GM10248 (cell line): Measurements from ENCODE around the gene GAST.
A peak's percentile ranks its signal among the peaks of the same experiment; 100 is the strongest.

Experiments used
- CTCF ChIA-PET: fragments of 300-600 bp; sonication (Branson Sonifier 250); formaldehyde crosslinking; extraction: SDS; loops from one replicate; lab custom pipeline; 2021; ENCODE audit warnings: antibody characterized with exemption; lab: Yijun Ruan, JAX
- POLR2A ChIA-PET: fragments of 350-650 bp; sonication (Branson Sonifier 250); formaldehyde crosslinking; extraction: SDS; loops from one replicate; lab custom pipeline; 2020; ENCODE audit warnings: antibody characterized with exemption; lab: Yijun Ruan, JAX
- DNase-seq: peaks from one replicate; pipeline ENCODE4 v3.0.0; 2012; ENCODE audit errors: extremely low spot score
- CTCF ChIP-seq: IDR thresholded peaks from 2 replicates; pipeline ENCODE4 v1.5.1; 2012; ENCODE audit warnings: mild to moderate bottlenecking, low read depth; ENCODE audit errors: extremely low read depth, missing control alignments, control extremely low read depth

Gene GAST

DNA sequence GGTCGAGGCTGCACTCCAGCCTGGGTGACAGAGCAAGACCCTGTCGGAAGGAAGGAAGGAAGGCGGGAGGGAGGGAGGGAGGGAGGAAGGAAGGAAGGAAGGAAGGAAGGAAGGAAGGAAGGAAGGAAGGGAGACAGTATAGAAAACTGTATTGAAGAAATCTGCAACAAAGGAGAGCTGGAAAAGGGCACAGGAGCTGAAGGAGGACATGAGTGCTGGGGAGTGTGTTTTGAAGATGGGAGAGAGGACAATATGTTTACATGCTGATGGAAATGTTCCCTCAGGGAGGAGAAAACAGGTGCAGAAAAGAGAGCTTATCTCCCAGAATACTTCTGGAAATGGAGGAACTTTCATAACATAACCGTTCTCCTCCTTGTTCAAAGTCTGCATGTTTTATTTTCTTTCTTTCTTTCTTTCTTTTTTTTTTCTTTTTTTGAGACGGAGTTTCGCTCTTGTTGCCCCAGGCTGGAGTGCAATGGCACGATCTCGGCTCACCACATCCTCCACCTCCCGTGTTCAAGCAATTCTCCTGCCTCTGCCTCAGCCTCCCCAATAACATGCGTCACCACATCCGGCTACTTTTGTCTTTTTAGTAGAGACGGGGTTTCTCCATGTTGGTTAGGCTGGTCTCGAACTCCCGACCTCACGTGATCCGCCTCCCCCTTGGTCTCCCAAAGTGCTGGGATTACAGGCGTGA lies 25.0 kb downstream of the GAST start:
- no peak for DNase-seq
- TF ChIP-seq CTCF, result no peak
- ChIA-PET POLR2A (no interaction called here), CTCF (interaction anchor here (0.6 to 4.7 kb wide), 24 partner anchors 8 to 379 kb away, joined by 3 to 53 read pairs (median 4); partner anchors contain the start of genes JUP, KLHL11, NT5C3B and P3H4)

- ChIA-PET CTCF (interaction anchor here (0.6 to 4.7 kb wide), 24 partner anchors 9 to 378 kb away, joined by 3 to 53 read pairs (median 4); partner anchors contain the start of genes JUP, KLHL11, NT5C3B and P3H4), POLR2A (no interaction called here)
- no peak for TF ChIP-seq CTCF
- DNase-seq, result no peak
Observed at GRCh38 chr17:41737680-41738023, 25.5 kb downstream of the GAST start.

DNA sequence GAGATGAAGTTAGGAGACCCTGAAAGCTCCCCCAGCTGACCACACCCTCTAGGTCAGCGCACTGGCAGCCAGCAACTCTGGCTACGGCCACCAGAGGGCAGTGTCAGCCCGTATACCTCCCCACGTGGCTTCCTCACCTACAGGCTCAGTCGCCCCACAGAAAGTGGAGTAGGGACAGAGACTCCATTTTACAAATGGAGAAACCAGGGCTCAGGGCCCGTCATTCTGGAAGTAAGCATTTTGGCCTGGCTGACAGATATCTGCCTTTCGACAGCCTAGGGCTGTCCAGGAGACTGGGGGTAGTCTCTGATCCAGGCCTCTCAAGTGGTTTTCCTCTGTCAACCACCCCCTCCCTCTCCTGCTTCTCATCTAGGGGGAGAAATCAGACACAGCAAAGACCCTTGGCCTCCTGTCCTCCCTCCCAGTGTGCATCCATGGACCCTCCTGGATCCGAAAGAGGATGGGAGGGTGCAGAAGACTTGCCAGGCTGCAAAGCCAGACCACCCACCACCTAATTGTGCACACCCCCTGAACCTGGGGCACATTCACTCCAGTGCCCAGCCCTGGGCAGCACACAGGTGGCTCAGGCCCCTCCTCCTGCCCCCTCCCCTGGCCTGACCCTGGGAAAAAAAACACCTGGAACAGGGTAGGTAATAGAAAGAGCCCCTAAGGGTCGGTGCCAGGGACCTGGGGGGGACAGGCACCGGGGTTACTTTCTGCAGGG lies 26.1 kb downstream of the GAST start:
- peak; percentile 99 for TF ChIP-seq CTCF
- peak; percentile 93 for DNase-seq
- CTCF ChIA-PET, result interaction anchor here (0.6 to 4.7 kb wide), 22 partner anchors 9 to 378 kb away, joined by 3 to 53 read pairs (median 4); partner anchors contain the start of genes JUP, NT5C3B and P3H4
- POLR2A ChIA-PET, result no interaction called here

- ChIA-PET POLR2A (no interaction called here), CTCF (no interaction called here)
- no peak for DNase-seq
- TF ChIP-seq CTCF, result no peak
Observed at GRCh38 chr17:41738801-41739112, 26.6 kb downstream of the GAST start.

- DNase-seq, result no peak
- no peak for TF ChIP-seq CTCF
- ChIA-PET POLR2A (no interaction called here), CTCF (interaction anchor here (1.3 to 2.9 kb wide), 2 partner anchors 49 to 61 kb away, joined by 4 to 24 read pairs; no protein-coding TSS in a partner anchor)
Observed at GRCh38 chr17:41739661-41740352, 27.7 kb downstream of the GAST start.

DNA sequence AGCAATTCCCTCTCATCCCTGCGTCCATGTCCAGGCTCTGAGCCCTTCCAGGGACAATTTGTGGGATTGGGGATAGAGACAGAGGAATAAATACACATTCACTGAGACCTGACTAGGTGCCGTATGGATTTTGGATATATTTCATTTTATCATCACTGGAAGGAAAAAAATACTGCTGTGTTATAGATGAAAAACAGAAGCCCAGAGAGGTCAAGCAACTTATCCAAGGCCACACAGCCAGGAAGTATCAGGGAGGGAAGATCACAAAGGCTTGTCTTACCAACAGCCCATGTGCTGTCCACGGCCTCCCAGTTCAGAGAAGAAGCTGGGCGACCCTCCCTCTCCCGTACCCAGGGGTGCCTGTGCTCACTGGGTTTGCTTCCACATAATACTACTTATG lies 28.4 kb downstream of the GAST start:
- TF ChIP-seq CTCF, result no peak
- DNase-seq, result no peak
- ChIA-PET CTCF (interaction anchor here (1.3 to 2.9 kb wide), 3 partner anchors 46 to 61 kb away, joined by 4 to 24 read pairs (median 4); partner anchors contain the start of gene JUP), POLR2A (no interaction called here)
